Dendritic cell treated with granulocyte-macrophage colony-stimulating factor and Interleukin-4, amounts not matched to agents 40 ng/mL and 50 ng/mL, for 4 days (primary cell): ENCODE data around the gene PLEKHM3.
"Not testable (repeated sequence)": the region's sequence is repeated elsewhere in the genome, so short reads cannot be mapped to it uniquely, and the experiment has no call there.

Experiments used
- H3K27ac Mint-ChIP-seq: one replicate; pipeline ENCODE4 v1.8.0; 2022; ENCODE audit warnings: mild to moderate bottlenecking, mixed read lengths
- H3K27me3 Mint-ChIP-seq: one replicate; pipeline ENCODE4 v1.8.0; 2022; ENCODE audit warnings: mild to moderate bottlenecking, mixed read lengths
- H3K36me3 Mint-ChIP-seq: one replicate; pipeline ENCODE4 v1.8.0; 2022; ENCODE audit warnings: low read depth, mixed read lengths
- H3K4me1 Mint-ChIP-seq: one replicate; pipeline ENCODE4 v1.8.0; 2022; ENCODE audit warnings: low read depth, mixed read lengths
- H3K4me3 Mint-ChIP-seq: one replicate; pipeline ENCODE4 v1.8.0; 2022; ENCODE audit warnings: mild to moderate bottlenecking, moderate library complexity, mixed read lengths
- H3K9me3 Mint-ChIP-seq: one replicate; pipeline ENCODE4 v1.8.0; 2022; ENCODE audit warnings: mixed read lengths
- intact Hi-C: fragments of 100-400 bp; cut with micrococcal nuclease; formaldehyde crosslinking; loops from one replicate; pipeline ENCODE4 v1.15.0; 2022

The PLEKHM3 gene

DNA sequence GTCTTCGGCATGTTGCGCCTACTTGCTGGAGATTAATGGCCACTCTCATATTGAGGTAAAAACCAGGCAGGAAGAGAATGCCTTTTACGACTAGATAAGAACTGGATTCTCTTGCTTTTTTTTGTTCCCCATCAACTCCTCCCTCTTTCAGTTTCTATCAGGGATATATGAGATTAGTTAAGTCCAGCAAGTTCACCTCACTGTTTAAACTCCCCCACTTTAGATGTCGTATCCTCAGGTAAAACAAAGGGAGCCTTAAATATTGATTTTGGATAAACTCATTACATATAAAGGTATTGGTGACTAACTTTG lies 98.4 kb downstream of the PLEKHM3 start:
- intact Hi-C loops, result no loop called here
- H3K27me3 Mint-ChIP-seq, result no peaks in the 10 kb centered on the region
- H3K9me3 Mint-ChIP-seq, result no peaks in the 10 kb centered on the region
- no peak overlapping the region for H3K4me3 Mint-ChIP-seq
- no peak overlapping the region for H3K27ac Mint-ChIP-seq
- H3K36me3 Mint-ChIP-seq, result peaks cover 46% of the 10 kb centered on the region
- peaks cover 5% of the 10 kb centered on the region for H3K4me1 Mint-ChIP-seq

DNA sequence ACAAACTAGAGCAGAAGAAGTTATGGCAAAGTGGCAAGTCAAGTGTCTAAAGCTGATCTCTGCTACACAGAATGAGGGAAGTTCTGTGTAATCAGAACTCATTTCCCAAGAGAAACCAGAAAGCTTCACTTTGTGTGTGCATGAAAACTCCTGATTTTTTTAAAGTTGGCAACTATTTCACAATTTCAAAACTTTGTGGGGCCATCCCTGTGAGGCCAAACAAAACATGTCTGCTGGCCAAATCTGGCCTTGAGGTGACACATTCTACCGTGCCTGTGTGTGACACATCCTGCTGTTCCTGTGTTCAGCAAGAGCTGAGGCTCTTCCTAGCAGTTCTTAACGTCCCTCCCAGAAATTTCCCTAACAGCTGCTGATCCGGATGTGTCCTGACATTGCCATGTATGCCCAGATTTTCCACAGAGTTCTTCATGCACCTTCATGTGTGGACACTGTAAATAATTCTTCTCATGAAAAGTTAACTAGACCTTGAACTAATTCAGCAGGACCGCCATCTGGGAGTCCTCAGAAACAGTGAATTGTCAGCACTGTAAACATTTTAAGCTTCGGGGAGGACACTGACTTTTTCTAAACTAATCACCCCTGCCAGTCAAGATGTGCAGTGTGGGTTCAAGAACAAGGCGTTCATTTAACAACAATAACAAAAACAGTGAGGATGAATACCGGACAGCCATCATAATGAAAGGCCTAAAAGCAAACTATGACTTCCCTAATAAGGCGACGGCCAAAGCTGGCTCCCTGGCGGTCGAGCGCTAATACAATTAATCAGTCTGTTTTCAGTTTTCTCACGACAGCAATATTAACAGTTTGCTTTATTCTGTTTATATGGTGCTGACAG lies 99.0 kb downstream of the PLEKHM3 start:
- peaks cover 5% of the 10 kb centered on the region for H3K4me1 Mint-ChIP-seq
- intact Hi-C loops, result no loop called here
- H3K27ac Mint-ChIP-seq, result no peak overlapping the region
- no peaks in the 10 kb centered on the region for H3K9me3 Mint-ChIP-seq
- no peaks in the 10 kb centered on the region for H3K27me3 Mint-ChIP-seq
- no peak overlapping the region for H3K4me3 Mint-ChIP-seq
- peaks cover 46% of the 10 kb centered on the region for H3K36me3 Mint-ChIP-seq

DNA sequence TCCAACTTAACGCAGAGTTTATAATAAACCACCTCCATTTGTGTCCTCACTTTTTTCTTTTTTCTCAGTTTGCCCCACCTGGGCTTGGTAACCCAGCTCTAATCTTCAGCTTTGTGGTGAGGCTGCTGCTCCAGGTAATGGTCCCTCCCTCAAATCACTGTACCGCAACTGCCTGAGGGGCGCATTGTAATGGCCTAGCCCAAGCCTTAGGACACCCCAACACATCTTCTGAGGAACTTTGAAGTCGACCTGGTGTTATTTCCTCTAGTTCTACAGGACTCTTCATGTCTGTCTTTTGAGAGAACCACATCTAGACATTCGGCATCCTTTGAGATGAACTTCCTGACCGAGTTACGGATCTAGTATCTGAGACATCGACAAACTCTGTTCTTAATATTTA lies 99.7 kb downstream of the PLEKHM3 start:
- no peak overlapping the region for H3K4me3 Mint-ChIP-seq
- H3K36me3 Mint-ChIP-seq, result peaks cover 40% of the 10 kb centered on the region

DNA sequence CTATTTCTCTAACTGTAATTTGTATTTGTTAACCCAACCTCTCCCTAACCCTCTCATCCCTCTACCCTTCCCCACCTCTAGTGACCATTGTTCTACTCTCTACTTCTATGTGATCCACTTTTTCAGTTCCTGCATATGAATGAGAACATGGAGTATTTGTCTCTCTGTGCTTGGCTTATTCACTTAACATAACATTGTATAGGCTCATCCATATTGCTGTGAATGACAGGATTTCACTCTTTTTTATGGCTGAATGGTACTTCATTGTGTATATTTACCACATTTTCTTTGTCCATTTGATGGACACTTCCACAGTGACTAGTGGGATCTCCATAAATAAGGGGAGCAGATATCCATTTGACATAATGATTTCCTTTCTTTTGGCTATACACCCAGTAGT lies 103.7 kb downstream of the PLEKHM3 start:
- intact Hi-C loops, result no loop called here
- Mint-ChIP-seq H3K36me3 (peaks cover 52% of the 10 kb centered on the region), H3K4me3 (no peak overlapping the region), H3K27me3 (no peaks in the 10 kb centered on the region), H3K4me1 (peaks cover 15% of the 10 kb centered on the region), H3K27ac (no peak overlapping the region), H3K9me3 (no peaks in the 10 kb centered on the region)

More for the DNA sequence above, 99.7 kb downstream of the PLEKHM3 start:
- intact Hi-C loops, result no loop called here
- H3K9me3 Mint-ChIP-seq, result no peaks in the 10 kb centered on the region
- H3K27me3 Mint-ChIP-seq, result no peaks in the 10 kb centered on the region
- H3K27ac Mint-ChIP-seq, result no peak overlapping the region
- H3K4me1 Mint-ChIP-seq, result peaks cover 5% of the 10 kb centered on the region

DNA sequence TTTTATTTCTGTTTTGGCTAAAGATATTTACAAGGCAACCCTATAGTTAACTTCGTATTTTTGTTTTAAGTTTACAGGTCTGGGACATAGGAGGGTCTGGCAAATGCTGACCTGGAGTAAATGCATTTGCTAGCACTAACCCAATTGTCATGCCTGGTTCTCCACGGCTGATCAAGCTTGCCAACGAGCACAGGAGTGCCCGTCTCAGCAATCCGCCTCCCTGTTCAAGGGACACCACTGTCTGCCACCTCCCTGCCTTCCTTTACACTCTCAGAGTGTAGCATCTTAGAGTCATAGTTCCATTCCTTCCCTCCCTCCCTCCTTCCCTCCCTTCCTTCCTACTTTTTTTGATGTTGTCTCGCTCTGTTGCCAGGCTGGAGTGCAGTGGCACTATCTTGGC lies 104.6 kb downstream of the PLEKHM3 start:
- no peak overlapping the region for H3K27ac Mint-ChIP-seq
- H3K4me3 Mint-ChIP-seq, result no peak overlapping the region
- no peaks in the 10 kb centered on the region for H3K27me3 Mint-ChIP-seq
- intact Hi-C loops, result no loop called here
- H3K36me3 Mint-ChIP-seq, result peaks cover 51% of the 10 kb centered on the region
- peaks cover 10% of the 10 kb centered on the region for H3K4me1 Mint-ChIP-seq
- no peaks in the 10 kb centered on the region for H3K9me3 Mint-ChIP-seq

DNA sequence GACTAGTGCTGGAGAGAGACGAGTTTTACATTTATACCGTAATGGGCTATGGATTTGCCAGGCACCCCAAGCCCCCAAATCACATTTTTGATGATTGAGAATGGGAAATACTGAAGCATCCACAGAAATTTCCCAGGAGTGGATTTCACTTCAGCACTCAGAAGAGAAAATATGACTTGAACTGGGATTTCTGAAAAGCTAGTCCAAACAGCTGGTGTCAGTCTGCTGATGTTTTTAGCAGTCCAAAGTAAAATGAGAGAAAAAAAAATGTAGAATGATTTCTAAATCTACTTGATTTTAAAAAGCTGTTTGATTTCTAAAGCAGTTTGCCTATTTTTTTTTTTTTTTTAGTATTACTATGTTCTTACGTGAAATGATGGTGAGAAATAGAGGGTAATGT lies 105.0 kb downstream of the PLEKHM3 start:
- Mint-ChIP-seq H3K4me1 (peaks cover 10% of the 10 kb centered on the region), H3K36me3 (peaks cover 47% of the 10 kb centered on the region), H3K4me3 (no peak overlapping the region), H3K9me3 (no peaks in the 10 kb centered on the region), H3K27ac (no peak overlapping the region), H3K27me3 (no peaks in the 10 kb centered on the region)
- intact Hi-C loops, result no loop called here

DNA sequence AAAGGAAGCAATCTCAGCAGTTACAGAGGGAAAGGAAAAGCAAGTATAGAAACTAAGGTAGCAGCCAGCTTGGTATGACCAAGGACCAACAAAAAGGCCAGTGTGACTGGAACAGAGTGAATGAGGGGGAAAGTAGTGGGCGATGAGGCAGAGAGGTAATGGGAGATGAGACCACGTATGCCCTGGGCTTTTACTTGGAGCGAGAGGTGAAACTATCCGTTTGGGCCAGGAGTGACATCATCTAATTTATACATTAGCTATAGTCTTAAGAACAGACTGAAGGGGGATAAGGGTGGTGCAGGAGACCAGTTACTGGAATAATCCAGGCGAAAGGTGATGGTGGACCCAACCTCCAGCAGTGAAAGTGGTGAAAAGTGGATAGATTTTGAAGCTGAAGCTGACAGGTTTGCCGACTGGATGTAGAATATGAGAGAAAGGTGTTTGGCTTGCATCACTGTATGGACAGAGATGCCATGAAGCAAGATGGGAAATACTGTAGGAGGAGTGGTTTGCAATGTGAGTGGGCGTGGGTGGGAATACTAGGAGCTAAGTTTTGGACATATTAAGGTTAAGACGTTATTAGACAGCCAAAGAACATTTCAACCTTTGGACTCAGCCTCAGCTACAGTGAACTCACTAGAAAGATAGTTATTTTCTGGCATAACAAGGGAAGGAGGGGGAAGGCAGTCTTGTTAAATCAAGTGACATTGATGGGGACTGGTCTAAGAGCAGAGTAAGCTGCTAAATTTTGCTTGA lies 106.0 kb downstream of the PLEKHM3 start:
- intact Hi-C loops, result no loop called here
- Mint-ChIP-seq H3K27me3 (no peaks in the 10 kb centered on the region), H3K9me3 (no peaks in the 10 kb centered on the region), H3K4me3 (no peak overlapping the region), H3K4me1 (peaks cover 10% of the 10 kb centered on the region), H3K27ac (no peak overlapping the region), H3K36me3 (peaks cover 37% of the 10 kb centered on the region)

DNA sequence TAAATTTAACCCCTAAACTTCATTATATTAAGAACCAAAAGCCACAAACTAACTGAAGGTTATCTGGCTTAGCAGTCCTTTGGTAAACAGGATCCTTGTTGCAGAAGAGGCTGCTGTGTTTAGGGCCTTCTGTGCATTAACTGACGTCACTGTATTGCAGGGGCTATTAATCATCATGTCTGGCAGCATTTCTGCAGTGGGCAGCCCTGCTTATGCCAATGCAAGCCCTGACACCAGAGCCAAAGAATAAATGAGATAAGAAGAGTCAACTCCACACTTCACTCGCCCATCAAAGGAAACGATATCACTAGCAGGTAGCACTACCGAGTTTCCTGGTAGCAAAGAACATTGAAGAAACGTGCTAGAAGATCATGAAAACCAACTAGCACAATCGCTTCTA lies 110.6 kb downstream of the PLEKHM3 start:
- Mint-ChIP-seq H3K4me1 (peaks cover 9% of the 10 kb centered on the region), H3K27me3 (no peaks in the 10 kb centered on the region), H3K4me3 (no peak overlapping the region), H3K36me3 (peaks cover 49% of the 10 kb centered on the region), H3K9me3 (no peaks in the 10 kb centered on the region), H3K27ac (no peak overlapping the region)
- intact Hi-C loops, result no loop called here

DNA sequence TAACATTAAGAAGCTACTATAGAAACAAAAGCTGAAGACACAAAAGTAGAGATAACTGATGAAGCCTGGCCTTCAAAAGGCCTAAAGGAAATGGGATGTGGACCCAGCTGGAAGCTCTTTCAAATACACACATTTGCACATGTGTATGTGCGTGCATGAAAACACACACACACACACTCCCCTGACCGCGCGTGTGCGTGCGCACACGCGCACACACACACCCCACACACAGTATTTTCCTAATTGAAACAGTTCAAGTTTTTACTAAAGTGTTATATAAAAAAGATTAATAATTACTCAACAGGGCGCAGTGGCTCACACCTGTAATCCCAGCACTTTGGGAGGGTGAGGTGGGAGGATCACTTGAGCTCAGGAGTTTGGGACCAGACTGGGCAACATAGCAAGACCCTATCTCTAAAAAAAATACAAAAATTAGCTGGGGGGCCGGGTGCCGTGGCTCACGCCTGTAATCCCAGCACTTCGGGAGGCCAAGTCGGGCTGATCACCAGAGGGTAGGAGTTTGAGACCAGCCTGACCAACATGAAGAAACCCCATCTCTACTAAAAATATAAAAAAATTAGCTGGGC lies 111.5 kb downstream of the PLEKHM3 start:
- intact Hi-C loops, result no loop called here
- H3K4me3 Mint-ChIP-seq, result no peak overlapping the region
- H3K27ac Mint-ChIP-seq, result no peak overlapping the region
- H3K36me3 Mint-ChIP-seq, result peaks cover 40% of the 10 kb centered on the region
- H3K9me3 Mint-ChIP-seq, result no peaks in the 10 kb centered on the region
- H3K27me3 Mint-ChIP-seq, result no peaks in the 10 kb centered on the region
- peaks cover under 1% of the 10 kb centered on the region for H3K4me1 Mint-ChIP-seq

DNA sequence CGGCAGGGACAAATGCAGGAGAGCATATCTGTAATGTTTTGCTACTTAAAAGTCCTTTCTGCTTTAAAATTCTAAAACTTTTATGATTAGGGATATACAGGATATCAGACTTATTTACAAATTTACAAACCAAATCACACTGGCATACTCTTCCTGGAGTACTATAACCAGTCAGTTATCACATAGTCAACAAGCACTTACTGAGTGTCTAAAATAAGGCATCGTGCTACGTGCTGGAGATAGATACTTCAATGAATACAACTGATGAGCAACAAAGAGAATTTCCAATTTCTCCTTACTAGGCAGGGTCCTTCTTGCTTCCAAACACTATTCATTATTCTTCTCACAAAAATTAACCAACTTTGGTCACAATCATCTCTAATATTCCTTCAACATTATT lies 113.5 kb downstream of the PLEKHM3 start:
- H3K27me3 Mint-ChIP-seq, result no peaks in the 10 kb centered on the region
- intact Hi-C loops, result no loop called here
- no peaks in the 10 kb centered on the region for H3K9me3 Mint-ChIP-seq
- peaks cover 30% of the 10 kb centered on the region for H3K36me3 Mint-ChIP-seq
- no peak overlapping the region for H3K27ac Mint-ChIP-seq
- no peak overlapping the region for H3K4me3 Mint-ChIP-seq
- no peaks in the 10 kb centered on the region for H3K4me1 Mint-ChIP-seq

DNA sequence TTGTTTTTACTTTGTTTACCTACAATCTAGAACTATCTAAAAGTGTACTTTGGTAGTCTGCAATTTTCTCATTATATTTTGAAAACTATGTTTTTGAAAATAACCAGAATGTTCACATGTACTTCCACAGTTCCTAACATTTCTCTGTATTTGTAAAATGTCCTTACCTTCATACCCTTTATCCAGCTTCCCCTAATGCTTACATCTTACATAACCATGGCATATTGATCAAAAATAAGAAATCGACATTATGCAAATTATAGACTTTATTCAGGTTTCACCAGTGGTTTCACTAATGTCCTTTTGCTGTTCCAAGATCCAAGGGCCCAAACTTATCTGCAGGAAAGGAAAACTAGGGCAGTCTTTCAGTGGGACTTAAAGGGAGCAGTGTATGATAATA lies 114.1 kb downstream of the PLEKHM3 start:
- Mint-ChIP-seq H3K4me3 (no peak overlapping the region), H3K4me1 (no peaks in the 10 kb centered on the region), H3K9me3 (no peaks in the 10 kb centered on the region), H3K36me3 (peaks cover 30% of the 10 kb centered on the region), H3K27ac (no peak overlapping the region), H3K27me3 (no peaks in the 10 kb centered on the region)
- intact Hi-C loops, result no loop called here

DNA sequence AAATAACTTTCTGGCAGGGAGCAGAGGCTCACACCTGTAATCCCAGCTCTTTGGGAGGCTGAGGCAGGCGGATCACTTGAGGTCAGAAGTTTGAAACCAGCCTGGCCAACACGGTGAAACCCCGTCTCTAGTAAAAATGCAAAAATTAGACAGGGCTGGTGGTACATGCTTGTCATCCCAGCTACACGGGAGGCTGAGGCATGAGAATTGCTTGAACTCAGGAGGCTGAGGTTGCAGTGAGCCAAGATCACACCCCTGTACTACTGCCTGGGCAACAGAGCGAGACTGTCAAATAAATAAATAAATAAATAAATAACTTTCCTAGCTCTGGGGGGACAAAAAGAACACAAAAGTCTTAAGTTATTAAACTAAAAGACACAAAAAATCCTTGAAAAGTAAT lies 118.8 kb downstream of the PLEKHM3 start:
- H3K4me1 Mint-ChIP-seq, H3K27ac Mint-ChIP-seq, H3K27me3 Mint-ChIP-seq, H3K9me3 Mint-ChIP-seq, intact Hi-C loops, H3K4me3 Mint-ChIP-seq: not testable (repeated sequence)
- peaks cover 15% of the 10 kb centered on the region for H3K36me3 Mint-ChIP-seq

DNA sequence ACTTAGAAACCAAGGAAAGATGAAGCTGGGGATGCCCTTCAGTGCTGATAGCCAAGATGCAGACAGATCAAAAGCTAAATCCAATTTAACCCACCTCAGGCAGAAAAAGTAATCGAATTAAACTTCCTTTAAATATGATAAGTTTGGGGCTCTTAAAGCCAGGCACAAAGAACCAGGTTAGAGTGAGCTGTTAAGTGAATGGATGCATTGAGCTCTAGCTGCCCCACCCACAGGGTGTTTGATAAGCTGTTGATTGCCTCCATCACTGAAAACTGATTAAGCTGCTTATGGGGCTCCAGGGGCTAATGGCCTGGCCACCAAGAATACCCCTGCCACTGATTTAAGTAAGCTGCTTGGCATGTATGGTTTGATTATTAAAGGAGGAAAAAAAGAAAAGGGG lies 119.8 kb downstream of the PLEKHM3 start:
- intact Hi-C loops, result no loop called here
- no peaks in the 10 kb centered on the region for H3K27me3 Mint-ChIP-seq
- H3K27ac Mint-ChIP-seq, result no peak overlapping the region
- peaks cover 17% of the 10 kb centered on the region for H3K36me3 Mint-ChIP-seq
- H3K4me1 Mint-ChIP-seq, result no peaks in the 10 kb centered on the region
- no peaks in the 10 kb centered on the region for H3K9me3 Mint-ChIP-seq
- H3K4me3 Mint-ChIP-seq, result no peak overlapping the region

DNA sequence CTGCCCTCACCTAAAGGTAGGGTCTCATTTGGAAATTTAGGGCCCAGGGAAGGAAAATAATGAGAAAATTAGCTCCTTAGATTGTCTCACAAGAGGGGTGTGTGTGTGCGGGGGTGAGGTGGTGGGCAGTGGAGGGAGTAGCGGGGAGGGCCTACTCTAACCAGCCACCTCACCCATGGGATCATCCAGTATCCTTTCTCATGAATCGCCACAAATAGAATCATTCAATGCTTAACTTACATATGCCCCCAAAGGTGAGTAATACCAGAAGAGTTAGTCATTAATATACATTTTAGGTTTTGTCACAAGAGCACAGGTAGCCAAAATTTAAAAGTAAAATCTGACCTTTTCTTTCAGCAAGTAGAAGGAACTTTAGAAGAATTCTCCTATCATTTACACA lies 122.1 kb downstream of the PLEKHM3 start:
- peaks cover 25% of the 10 kb centered on the region for H3K36me3 Mint-ChIP-seq

More for the DNA sequence above, 122.1 kb downstream of the PLEKHM3 start:
- Mint-ChIP-seq H3K4me1 (no peaks in the 10 kb centered on the region), H3K27ac (no peak overlapping the region), H3K4me3 (no peak overlapping the region), H3K27me3 (no peaks in the 10 kb centered on the region), H3K9me3 (no peaks in the 10 kb centered on the region)
- intact Hi-C loops, result no loop called here
